Measurements from ENCODE around the gene KCTD3. TPM values are rescaled to one million over a fixed set of nuclear protein-coding genes. Genes with fewer than 3 reads are reported as not detected.

KCTD3 gene
- total and polyA plus RNA-seq, 2 donors (not counting 1 experiment from before 2014, with no cell fraction given): 2.3 to 3.0 TPM

DNA sequence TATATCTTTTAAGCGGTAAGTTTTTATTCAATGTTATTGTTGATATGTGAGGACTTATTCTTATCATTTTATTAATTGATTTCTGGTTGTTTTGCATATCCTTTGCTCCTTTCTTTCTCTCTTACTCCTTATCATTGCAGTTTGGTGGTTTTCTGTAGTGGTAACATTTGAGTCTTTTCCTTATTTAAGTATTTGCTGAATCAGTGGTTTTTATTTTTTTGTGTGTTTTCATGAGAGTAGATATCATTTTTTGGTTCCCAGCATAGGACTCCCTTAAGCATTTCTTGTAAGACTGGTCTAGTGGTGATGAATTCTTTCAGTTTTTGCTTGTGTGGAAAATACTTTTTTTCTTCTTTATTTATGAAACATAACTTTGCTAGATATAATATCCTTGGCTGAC is 12.2 kb upstream of the KCTD3 start:
- ChIA-PET CTCF (no interaction called here), POLR2A (no interaction called here)
- Mint-ChIP-seq H3K9me3 (ENCODE audit: insufficient read depth) (peaks cover 6% of the 10 kb centered on the region), H3K4me3 (no peak overlapping the region), H3K27me3 (peaks cover 13% of the 10 kb centered on the region), H3K4me1 (no peaks in the 10 kb centered on the region), H3K27ac (no peak overlapping the region)
- TF ChIP-seq CTCF (IDR thresholded peaks at IDR 0.05): no peak
- no peak for TF ChIP-seq EZH2 (IDR thresholded peaks at IDR 0.05; ENCODE audit: borderline replicate concordance, insufficient read depth, low read depth, low read length, poor library complexity, severe bottlenecking)
- no peaks in the 10 kb centered on the region for H3K79me2 ChIP-seq (ENCODE audit: control insufficient read depth, insufficient read depth, low read length)
- no peak overlapping the region for H3K4me2 ChIP-seq (replicated peaks; ENCODE audit: low read depth, low read length, poor library complexity, severe bottlenecking)
- H3K27ac ChIP-seq (ENCODE audit: low read length in 2 of 2): no peak overlapping the region
- H2AFZ ChIP-seq (ENCODE audit: insufficient read depth, low read depth, low read length, poor library complexity, severe bottlenecking): no peak overlapping the region
- H3K4me3 ChIP-seq (ENCODE audit: control extremely low read depth in 1 of 5, extremely low read depth in 1 of 5, insufficient read depth in 1 of 5, low read depth in 2 of 5, low read length in 4 of 5): no peak overlapping the region
- ATAC-seq (ENCODE audit: low read depth) (no peak), DNase-seq (no peak)
- peaks cover 2 to 16% (median 8%) of the 10 kb centered on the region in 3 donors for H3K9me3 ChIP-seq (ENCODE audit: control extremely low read depth in 1 of 3, control insufficient read depth in 2 of 3, insufficient read depth in 1 of 3, low read length in 2 of 3)
- H3K36me3 ChIP-seq (replicated peaks in 1 of 2; ENCODE audit: control extremely low read depth in 1 of 2, control insufficient read depth in 1 of 2, extremely low read depth in 1 of 2, insufficient read depth in 2 of 2, low read length in 1 of 2): no peaks in the 10 kb centered on the region
- H3K4me1 ChIP-seq (ENCODE audit: control insufficient read depth in 2 of 2, insufficient read depth in 2 of 2, low read length in 2 of 2): no peaks in the 10 kb centered on the region
- no peaks in the 10 kb centered on the region for H4K20me1 ChIP-seq (ENCODE audit: control insufficient read depth, insufficient read depth, low read length, poor library complexity, severe bottlenecking)
- WGBS (ENCODE audit: insufficient coverage): no CpG with 5 or more reads among the region's 1 CpG
- H3K27me3 ChIP-seq (replicated peaks in 1 of 4; ENCODE audit: control extremely low read depth in 1 of 4, control insufficient read depth in 3 of 4, insufficient read depth in 4 of 4, low read length in 3 of 4): no peaks in the 10 kb centered on the region
- no peak overlapping the region for H3K9ac ChIP-seq (ENCODE audit: low read length)
- intact Hi-C loops (cut with micrococcal nuclease): no loop called here

- Histone ChIP-seq H3K9me3 (ENCODE audit: control extremely low read depth in 1 of 3, control insufficient read depth in 2 of 3, insufficient read depth in 1 of 3, low read length in 2 of 3) (peaks cover 2 to 16% (median 8%) of the 10 kb centered on the region in 3 donors), H3K4me2 (replicated peaks; ENCODE audit: low read depth, low read length, poor library complexity, severe bottlenecking) (no peak overlapping the region), H3K36me3 (replicated peaks in 1 of 2; ENCODE audit: control extremely low read depth in 1 of 2, control insufficient read depth in 1 of 2, extremely low read depth in 1 of 2, insufficient read depth in 2 of 2, low read length in 1 of 2) (no peaks in the 10 kb centered on the region), H3K27me3 (replicated peaks in 1 of 4; ENCODE audit: control extremely low read depth in 1 of 4, control insufficient read depth in 3 of 4, insufficient read depth in 4 of 4, low read length in 3 of 4) (no peaks in the 10 kb centered on the region), H3K27ac (ENCODE audit: low read length in 2 of 2) (no peak overlapping the region), H2AFZ (ENCODE audit: insufficient read depth, low read depth, low read length, poor library complexity, severe bottlenecking) (no peak overlapping the region), H3K79me2 (ENCODE audit: control insufficient read depth, insufficient read depth, low read length) (no peaks in the 10 kb centered on the region), H3K9ac (ENCODE audit: low read length) (no peak overlapping the region), H3K4me3 (ENCODE audit: control extremely low read depth in 1 of 5, extremely low read depth in 1 of 5, insufficient read depth in 1 of 5, low read depth in 2 of 5, low read length in 4 of 5) (no peak overlapping the region), H3K4me1 (ENCODE audit: control insufficient read depth in 2 of 2, insufficient read depth in 2 of 2, low read length in 2 of 2) (no peaks in the 10 kb centered on the region), H4K20me1 (ENCODE audit: control insufficient read depth, insufficient read depth, low read length, poor library complexity, severe bottlenecking) (no peaks in the 10 kb centered on the region)
- Mint-ChIP-seq H3K4me3 (no peak overlapping the region), H3K27me3 (peaks cover 13% of the 10 kb centered on the region), H3K4me1 (no peaks in the 10 kb centered on the region), H3K9me3 (ENCODE audit: insufficient read depth) (peaks cover 7% of the 10 kb centered on the region), H3K27ac (no peak overlapping the region)
- ChIA-PET POLR2A (no interaction called here), CTCF (no interaction called here)
- no peak for ATAC-seq (ENCODE audit: low read depth)
- TF ChIP-seq EZH2 (IDR thresholded peaks at IDR 0.05; ENCODE audit: borderline replicate concordance, insufficient read depth, low read depth, low read length, poor library complexity, severe bottlenecking) (no peak), CTCF (IDR thresholded peaks at IDR 0.05) (no peak)
- DNase-seq: no peak
- intact Hi-C loops (cut with micrococcal nuclease): no loop called here
- WGBS (ENCODE audit: insufficient coverage): no CpG with 5 or more reads among the region's 1 CpG
Observed at GRCh38 chr1:215555531-215555930, 11.6 kb upstream of the KCTD3 start.
